Ishikawa (cell line): ENCODE results near the gene ADGRG3.

Source experiments
- EP300 ChIP-seq: IDR thresholded peaks from 2 replicates; pipeline ENCODE4 v1.6.1; 2012; ENCODE audit warnings: borderline replicate concordance
- REST ChIP-seq: IDR thresholded peaks from 2 replicates; pipeline ENCODE4 v1.6.1; 2012; ENCODE audit warnings: low read depth, mild to moderate bottlenecking
- TAF1 ChIP-seq: IDR thresholded peaks from 2 replicates; pipeline ENCODE4 v1.6.1; 2012; ENCODE audit warnings: low read depth, mild to moderate bottlenecking
- YY1 ChIP-seq: IDR thresholded peaks from 2 replicates; pipeline ENCODE4 v1.6.1; 2012; ENCODE audit warnings: low read depth
- TF ChIP-seq, protein P1 (sequence below): IDR thresholded peaks from 2 replicates; pipeline ENCODE4 v1.6.1; 2012

- TF ChIP-seq TAF1, result no peak
- TF ChIP-seq, protein P1, sequence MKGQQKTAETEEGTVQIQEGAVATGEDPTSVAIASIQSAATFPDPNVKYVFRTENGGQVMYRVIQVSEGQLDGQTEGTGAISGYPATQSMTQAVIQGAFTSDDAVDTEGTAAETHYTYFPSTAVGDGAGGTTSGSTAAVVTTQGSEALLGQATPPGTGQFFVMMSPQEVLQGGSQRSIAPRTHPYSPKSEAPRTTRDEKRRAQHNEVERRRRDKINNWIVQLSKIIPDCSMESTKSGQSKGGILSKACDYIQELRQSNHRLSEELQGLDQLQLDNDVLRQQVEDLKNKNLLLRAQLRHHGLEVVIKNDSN, result no peak
- no peak for TF ChIP-seq YY1
- no peak for TF ChIP-seq REST
- TF ChIP-seq EP300, result no peak
Observed at GRCh38 chr16:57672824-57673223, 4.7 kb downstream of the ADGRG3 start.
